ENCODE data around the gene GRIP1. TPM values are rescaled to one million over a fixed set of nuclear protein-coding genes. Genes with fewer than 3 reads are reported as not detected.

The GRIP1 gene
- total and polyA plus RNA-seq, 10 of the 15 experiments (the other 5 are each of a cell fraction or from before 2014, with no cell fraction given), result 0.05 to 0.85 (median 0.50) TPM; not detected in 7

DNA sequence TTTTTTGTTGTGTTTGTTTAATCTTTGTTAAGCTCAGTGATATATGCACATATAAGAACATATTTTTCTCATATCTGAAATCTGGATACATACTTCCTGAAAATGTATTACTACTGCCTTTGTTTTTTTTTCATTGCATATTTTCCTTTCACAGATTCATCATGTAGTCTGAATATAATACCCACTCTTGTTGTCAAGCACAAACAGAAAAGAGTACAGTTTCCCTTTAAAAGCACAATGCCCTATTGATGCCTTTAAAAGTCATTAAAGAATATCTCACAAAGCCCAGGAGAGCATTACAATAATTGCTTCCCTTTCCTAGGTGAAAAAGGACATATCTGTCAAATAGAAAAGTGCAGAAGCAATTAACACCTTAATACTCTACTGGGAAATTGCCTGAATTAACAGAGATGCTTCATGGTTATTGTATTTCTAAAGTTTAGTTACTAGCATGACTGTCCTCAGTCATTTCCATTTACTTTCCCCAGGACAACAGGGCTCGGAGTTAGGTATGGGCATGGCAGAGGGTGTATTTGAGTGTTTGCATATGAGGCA is 107.4 kb downstream of the GRIP1 start:
- no TSS peak for BruUV-seq (replicated peaks)
- WGBS (ENCODE audit: insufficient coverage, insufficient replicate concordance, low lambda C conversion rate, missing lambda C conversion rate), result 58% methylated on average over 1 of the region's 1 CpG
- Histone ChIP-seq H3K4me3 (no peak overlapping the region), H3K27me3 (replicated peaks in 1 of 2; ENCODE audit: control insufficient read depth in 2 of 2, insufficient read depth in 2 of 2, low read length in 1 of 2) (no peaks in the 10 kb centered on the region), H3K4me1 (ENCODE audit: control insufficient read depth, insufficient read depth, low read length) (no peaks in the 10 kb centered on the region), H4K20me1 (ENCODE audit: control insufficient read depth, insufficient read depth) (no peaks in the 10 kb centered on the region), H3K27ac (ENCODE audit: control insufficient read depth, insufficient read depth) (no peak overlapping the region), H3K79me2 (ENCODE audit: control insufficient read depth, insufficient read depth, low read length) (no peaks in the 10 kb centered on the region), H3K36me3 (ENCODE audit: control insufficient read depth in 2 of 2, insufficient read depth in 2 of 2, low read length in 1 of 2) (no peaks in the 10 kb centered on the region), H3K4me2 (ENCODE audit: control insufficient read depth, insufficient read depth) (no peak overlapping the region), H2AFZ (ENCODE audit: control insufficient read depth, low read depth, low read length) (no peak overlapping the region), H3K9ac (ENCODE audit: control insufficient read depth, insufficient read depth, low read length) (no peak overlapping the region), H3K9me3 (replicated peaks; ENCODE audit: control insufficient read depth, insufficient read depth, low read length) (no peaks in the 10 kb centered on the region)
- DNase-seq (ENCODE audit: low read depth, low spot score) (no peak), FAIRE-seq (no peak), ATAC-seq (no peak)
- in situ Hi-C loops (cut with MboI), result no loop called here
- intact Hi-C loops (cut with micrococcal nuclease; ENCODE audit: unreplicated experiment), result no loop called here
- ChIA-PET SMC1A (ENCODE audit: uncharacterized antibody, unreplicated experiment) (no interaction called here), RAD21 (ENCODE audit: unreplicated experiment) (no interaction called here), CTCF (no interaction called here), POLR2A (no interaction called here)
- TF ChIP-seq, protein P1, sequence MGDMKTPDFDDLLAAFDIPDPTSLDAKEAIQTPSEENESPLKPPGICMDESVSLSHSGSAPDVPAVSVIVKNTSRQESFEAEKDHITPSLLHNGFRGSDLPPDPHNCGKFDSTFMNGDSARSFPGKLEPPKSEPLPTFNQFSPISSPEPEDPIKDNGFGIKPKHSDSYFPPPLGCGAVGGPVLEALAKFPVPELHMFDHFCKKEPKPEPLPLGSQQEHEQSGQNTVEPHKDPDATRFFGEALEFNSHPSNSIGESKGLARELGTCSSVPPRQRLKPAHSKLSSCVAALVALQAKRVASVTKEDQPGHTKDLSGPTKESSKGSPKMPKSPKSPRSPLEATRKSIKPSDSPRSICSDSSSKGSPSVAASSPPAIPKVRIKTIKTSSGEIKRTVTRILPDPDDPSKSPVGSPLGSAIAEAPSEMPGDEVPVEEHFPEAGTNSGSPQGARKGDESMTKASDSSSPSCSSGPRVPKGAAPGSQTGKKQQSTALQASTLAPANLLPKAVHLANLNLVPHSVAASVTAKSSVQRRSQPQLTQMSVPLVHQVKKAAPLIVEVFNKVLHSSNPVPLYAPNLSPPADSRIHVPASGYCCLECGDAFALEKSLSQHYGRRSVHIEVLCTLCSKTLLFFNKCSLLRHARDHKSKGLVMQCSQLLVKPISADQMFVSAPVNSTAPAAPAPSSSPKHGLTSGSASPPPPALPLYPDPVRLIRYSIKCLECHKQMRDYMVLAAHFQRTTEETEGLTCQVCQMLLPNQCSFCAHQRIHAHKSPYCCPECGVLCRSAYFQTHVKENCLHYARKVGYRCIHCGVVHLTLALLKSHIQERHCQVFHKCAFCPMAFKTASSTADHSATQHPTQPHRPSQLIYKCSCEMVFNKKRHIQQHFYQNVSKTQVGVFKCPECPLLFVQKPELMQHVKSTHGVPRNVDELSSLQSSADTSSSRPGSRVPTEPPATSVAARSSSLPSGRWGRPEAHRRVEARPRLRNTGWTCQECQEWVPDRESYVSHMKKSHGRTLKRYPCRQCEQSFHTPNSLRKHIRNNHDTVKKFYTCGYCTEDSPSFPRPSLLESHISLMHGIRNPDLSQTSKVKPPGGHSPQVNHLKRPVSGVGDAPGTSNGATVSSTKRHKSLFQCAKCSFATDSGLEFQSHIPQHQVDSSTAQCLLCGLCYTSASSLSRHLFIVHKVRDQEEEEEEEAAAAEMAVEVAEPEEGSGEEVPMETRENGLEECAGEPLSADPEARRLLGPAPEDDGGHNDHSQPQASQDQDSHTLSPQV (IDR thresholded peaks at IDR 0.05), result no peak
- TF ChIP-seq SUPT20H (IDR thresholded peaks at IDR 0.05; ENCODE audit: borderline replicate concordance, control insufficient read depth, low read depth, low read length) (no peak), ZZZ3 (IDR thresholded peaks at IDR 0.05; ENCODE audit: control insufficient read depth, insufficient read length, low read depth) (no peak), EED (IDR thresholded peaks at IDR 0.05; ENCODE audit: low read depth) (no peak), SUZ12 (IDR thresholded peaks at IDR 0.05; ENCODE audit: unreplicated experiment) (no peak), STAT3 (IDR thresholded peaks at IDR 0.05; ENCODE audit: low read depth, low read length) (no peak), ASH2L (IDR thresholded peaks at IDR 0.05; ENCODE audit: borderline replicate concordance, low read depth) (no peak), HDAC2 (IDR thresholded peaks at IDR 0.05) (no peak), MEF2B (IDR thresholded peaks at IDR 0.05; ENCODE audit: partially characterized antibody, poor library complexity, severe bottlenecking) (no peak), TCF12 (IDR thresholded peaks at IDR 0.05; ENCODE audit: low read depth, low read length) (no peak), KDM1A (IDR thresholded peaks at IDR 0.05; ENCODE audit: borderline replicate concordance) (no peak), NR2C2 (IDR thresholded peaks at IDR 0.05; ENCODE audit: borderline replicate concordance, control insufficient read depth, insufficient read length, low read depth) (no peak), PML (IDR thresholded peaks at IDR 0.05; ENCODE audit: low read length) (no peak), SP1 (IDR thresholded peaks at IDR 0.05; ENCODE audit: low read depth, low read length) (no peak), NRF1 (conservative IDR thresholded peaks at IDR 0.05; ENCODE audit: low read depth, low read length) (no peak)
- TF ChIP-seq, protein P2, sequence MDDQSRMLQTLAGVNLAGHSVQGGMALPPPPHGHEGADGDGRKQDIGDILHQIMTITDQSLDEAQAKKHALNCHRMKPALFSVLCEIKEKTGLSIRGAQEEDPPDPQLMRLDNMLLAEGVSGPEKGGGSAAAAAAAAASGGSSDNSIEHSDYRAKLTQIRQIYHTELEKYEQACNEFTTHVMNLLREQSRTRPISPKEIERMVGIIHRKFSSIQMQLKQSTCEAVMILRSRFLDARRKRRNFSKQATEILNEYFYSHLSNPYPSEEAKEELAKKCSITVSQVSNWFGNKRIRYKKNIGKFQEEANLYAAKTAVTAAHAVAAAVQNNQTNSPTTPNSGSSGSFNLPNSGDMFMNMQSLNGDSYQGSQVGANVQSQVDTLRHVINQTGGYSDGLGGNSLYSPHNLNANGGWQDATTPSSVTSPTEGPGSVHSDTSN (IDR thresholded peaks at IDR 0.05; ENCODE audit: insufficient replicate concordance, low read depth, low read length), result no peak
- TF ChIP-seq, protein P3, sequence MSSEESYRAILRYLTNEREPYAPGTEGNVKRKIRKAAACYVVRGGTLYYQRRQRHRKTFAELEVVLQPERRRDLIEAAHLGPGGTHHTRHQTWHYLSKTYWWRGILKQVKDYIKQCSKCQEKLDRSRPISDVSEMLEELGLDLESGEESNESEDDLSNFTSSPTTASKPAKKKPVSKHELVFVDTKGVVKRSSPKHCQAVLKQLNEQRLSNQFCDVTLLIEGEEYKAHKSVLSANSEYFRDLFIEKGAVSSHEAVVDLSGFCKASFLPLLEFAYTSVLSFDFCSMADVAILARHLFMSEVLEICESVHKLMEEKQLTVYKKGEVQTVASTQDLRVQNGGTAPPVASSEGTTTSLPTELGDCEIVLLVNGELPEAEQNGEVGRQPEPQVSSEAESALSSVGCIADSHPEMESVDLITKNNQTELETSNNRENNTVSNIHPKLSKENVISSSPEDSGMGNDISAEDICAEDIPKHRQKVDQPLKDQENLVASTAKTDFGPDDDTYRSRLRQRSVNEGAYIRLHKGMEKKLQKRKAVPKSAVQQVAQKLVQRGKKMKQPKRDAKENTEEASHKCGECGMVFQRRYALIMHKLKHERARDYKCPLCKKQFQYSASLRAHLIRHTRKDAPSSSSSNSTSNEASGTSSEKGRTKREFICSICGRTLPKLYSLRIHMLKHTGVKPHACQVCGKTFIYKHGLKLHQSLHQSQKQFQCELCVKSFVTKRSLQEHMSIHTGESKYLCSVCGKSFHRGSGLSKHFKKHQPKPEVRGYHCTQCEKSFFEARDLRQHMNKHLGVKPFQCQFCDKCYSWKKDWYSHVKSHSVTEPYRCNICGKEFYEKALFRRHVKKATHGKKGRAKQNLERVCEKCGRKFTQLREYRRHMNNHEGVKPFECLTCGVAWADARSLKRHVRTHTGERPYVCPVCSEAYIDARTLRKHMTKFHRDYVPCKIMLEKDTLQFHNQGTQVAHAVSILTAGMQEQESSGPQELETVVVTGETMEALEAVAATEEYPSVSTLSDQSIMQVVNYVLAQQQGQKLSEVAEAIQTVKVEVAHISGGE (CRISPR knock-in tag; IDR thresholded peaks at IDR 0.05), result no peak

Measured in GM12878 (cell line).